Thymus (tissue), 11 donors: Measurements from ENCODE around the gene TP53I11. TPM values are rescaled to one million over a fixed set of nuclear protein-coding genes. Genes with fewer than 3 reads are reported as not detected.

Experiments used
- DNase-seq, 9 donors: peaks; one replicate each; pipeline ENCODE4 v3.0.0-alpha.2; 2013; ENCODE audit warnings: low spot score in 9 of 9, low read depth in 6 of 9, missing footprints in 1 of 9
- H3K27ac ChIP-seq, 2 donors: one replicate each; pipeline ENCODE4 v1.5.1; 2013; ENCODE audit warnings: control low read depth in 1 of 2, low read depth in 1 of 2, low read length in 1 of 2, mild to moderate bottlenecking in 1 of 2, moderate library complexity in 1 of 2
- H3K27me3 ChIP-seq, 2 donors: one replicate each; pipeline ENCODE4 v1.5.1; 2013; ENCODE audit warnings: low read length in 1 of 2; ENCODE audit not compliant: control insufficient read depth in 2 of 2, insufficient read depth in 1 of 2
- H3K36me3 ChIP-seq, 2 donors: one replicate each; pipeline ENCODE4 v1.5.1; 2013; ENCODE audit warnings: low read length in 1 of 2, mild to moderate bottlenecking in 1 of 2, moderate library complexity in 1 of 2; ENCODE audit not compliant: control insufficient read depth in 2 of 2, insufficient read depth in 2 of 2
- H3K4me1 ChIP-seq, 2 donors: one replicate each; pipeline ENCODE4 v1.5.1; 2013; ENCODE audit warnings: low read length in 2 of 2; ENCODE audit not compliant: control insufficient read depth in 2 of 2, insufficient read depth in 2 of 2
- H3K4me3 ChIP-seq, 2 donors: one replicate each; pipeline ENCODE4 v1.5.1; 2013; ENCODE audit warnings: low read length in 2 of 2, control low read depth in 1 of 2, mild to moderate bottlenecking in 1 of 2
- H3K9me3 ChIP-seq, 2 donors: one replicate each; pipeline ENCODE4 v1.5.1; 2013; ENCODE audit warnings: low read length in 1 of 2, mild to moderate bottlenecking in 1 of 2; ENCODE audit not compliant: control insufficient read depth in 2 of 2, insufficient read depth in 1 of 2
- WGBS: extraction: QIAGEN DNeasy Blood & Tissue Kit; methylation state at CpG from one replicate; pipeline ENCODE4 v1.1.7; 2013; 5-methylcytosine and 5-hydroxymethylcytosine counted together
- polyA plus RNA-seq: library from polyadenylated mRNA; stranded (reverse); fragments of 200-250 nt; gene quantifications from one replicate; pipeline ENCODE4 v1.2.3, GENCODE V29; 2013
- total RNA-seq: library from RNA; stranded (reverse); fragments of 120-200 nt; gene quantifications from one replicate; pipeline ENCODE4 v1.2.4, GENCODE V29; 2013
- donor health status: healthy.

TP53I11 gene
- total and polyA plus RNA-seq, 2 donors: 6.1 to 13.3 TPM

GRCh38 chr11:44884056-44884455 is 66.6 kb downstream of the TP53I11 start:
- H3K4me1 ChIP-seq: no peaks in the 10 kb centered on the region
- DNase-seq: no peak
- no peaks in the 10 kb centered on the region for H3K36me3 ChIP-seq
- H3K9me3 ChIP-seq: no peaks in the 10 kb centered on the region
- H3K27ac ChIP-seq: no peak overlapping the region
- no peak overlapping the region for H3K4me3 ChIP-seq
- 92% methylated on average over 6 of the region's 6 CpGs for WGBS
- no peaks in the 10 kb centered on the region for H3K27me3 ChIP-seq

- Histone ChIP-seq H3K27ac (no peak overlapping the region), H3K4me3 (no peak overlapping the region), H3K4me1 (no peaks in the 10 kb centered on the region), H3K27me3 (peaks cover 0 to 2% of the 10 kb centered on the region in 2 donors), H3K9me3 (no peaks in the 10 kb centered on the region), H3K36me3 (no peaks in the 10 kb centered on the region)
- 92% methylated on average over 6 of the region's 6 CpGs for WGBS
- DNase-seq: no peak
Measured at GRCh38 chr11:44883277-44883676, 67.4 kb downstream of the TP53I11 start.

Other genes starting within 250 kb of the TP53I11 start
- 2.2 TPM for gene TSPAN18, start 223.9 kb downstream of the TP53I11 start, total RNA-seq
- gene TSPAN18, start 223.9 kb downstream of the TP53I11 start, polyA plus RNA-seq: 2.6 TPM
- gene PRDM11, start 195.8 kb upstream of the TP53I11 start, total RNA-seq: 2.5 TPM
- gene PRDM11, start 195.8 kb upstream of the TP53I11 start, polyA plus RNA-seq: 2.1 TPM